Liver (tissue), 3 donors: ENCODE results near the gene ANKRD23.

Source experiments
- RAD21 ChIP-seq, 2 donors: IDR thresholded peaks; 2 replicates each; pipeline ENCODE4 v1.6.1; 2016; ENCODE audit warnings: antibody characterized with exemption in 2 of 2, mild to moderate bottlenecking in 2 of 2
- TF ChIP-seq, protein P1 (sequence below): fragments of 150-350 bp; IDR thresholded peaks from 2 replicates; pipeline ENCODE4 v1.5.1; 2017; ENCODE audit warnings: improper control_type of control experiment, low read depth, low read length; ENCODE audit not compliant: missing input control
- donor health status: healthy.
- donor health status: healthy.

DNA sequence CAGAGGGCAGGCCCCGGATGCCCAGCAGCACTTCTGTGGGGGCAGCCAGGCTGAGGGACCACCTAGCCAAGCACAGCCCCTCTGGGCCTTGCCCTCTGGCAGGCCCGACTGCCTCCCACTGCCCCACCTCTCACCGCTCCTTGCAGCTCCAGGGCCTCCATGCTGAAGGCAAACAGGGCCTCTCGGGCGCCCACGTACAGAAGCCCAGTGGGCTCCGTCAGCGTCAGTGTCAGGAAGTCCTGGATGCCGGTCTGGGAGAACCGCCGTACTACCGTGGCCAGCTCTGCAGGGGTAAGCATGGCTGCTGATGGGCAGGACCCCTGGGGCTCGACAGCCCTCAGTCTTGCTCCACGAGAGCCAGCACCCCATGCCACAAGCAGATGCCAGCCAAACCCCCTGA is 22.3 kb upstream of the ANKRD23 start:
- TF ChIP-seq, protein P1, sequence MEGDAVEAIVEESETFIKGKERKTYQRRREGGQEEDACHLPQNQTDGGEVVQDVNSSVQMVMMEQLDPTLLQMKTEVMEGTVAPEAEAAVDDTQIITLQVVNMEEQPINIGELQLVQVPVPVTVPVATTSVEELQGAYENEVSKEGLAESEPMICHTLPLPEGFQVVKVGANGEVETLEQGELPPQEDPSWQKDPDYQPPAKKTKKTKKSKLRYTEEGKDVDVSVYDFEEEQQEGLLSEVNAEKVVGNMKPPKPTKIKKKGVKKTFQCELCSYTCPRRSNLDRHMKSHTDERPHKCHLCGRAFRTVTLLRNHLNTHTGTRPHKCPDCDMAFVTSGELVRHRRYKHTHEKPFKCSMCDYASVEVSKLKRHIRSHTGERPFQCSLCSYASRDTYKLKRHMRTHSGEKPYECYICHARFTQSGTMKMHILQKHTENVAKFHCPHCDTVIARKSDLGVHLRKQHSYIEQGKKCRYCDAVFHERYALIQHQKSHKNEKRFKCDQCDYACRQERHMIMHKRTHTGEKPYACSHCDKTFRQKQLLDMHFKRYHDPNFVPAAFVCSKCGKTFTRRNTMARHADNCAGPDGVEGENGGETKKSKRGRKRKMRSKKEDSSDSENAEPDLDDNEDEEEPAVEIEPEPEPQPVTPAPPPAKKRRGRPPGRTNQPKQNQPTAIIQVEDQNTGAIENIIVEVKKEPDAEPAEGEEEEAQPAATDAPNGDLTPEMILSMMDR = no peak
- no peak for TF ChIP-seq RAD21 (IDR thresholded peaks at IDR 0.05)
